ENCODE data around the gene RPS17.
"Not testable (repeated sequence)": the region's sequence is repeated elsewhere in the genome, so short reads cannot be mapped to it uniquely, and the experiment has no call there.

RPS17 gene

GRCh38 chr15:82545478-82545877 lies 5.2 kb upstream of the RPS17 start:
- no peak for DNase-seq (ENCODE audit: low read depth)

GRCh38 chr15:82545002-82545401 lies 4.7 kb upstream of the RPS17 start:
- no peak for DNase-seq (ENCODE audit: low read depth)

DNA sequence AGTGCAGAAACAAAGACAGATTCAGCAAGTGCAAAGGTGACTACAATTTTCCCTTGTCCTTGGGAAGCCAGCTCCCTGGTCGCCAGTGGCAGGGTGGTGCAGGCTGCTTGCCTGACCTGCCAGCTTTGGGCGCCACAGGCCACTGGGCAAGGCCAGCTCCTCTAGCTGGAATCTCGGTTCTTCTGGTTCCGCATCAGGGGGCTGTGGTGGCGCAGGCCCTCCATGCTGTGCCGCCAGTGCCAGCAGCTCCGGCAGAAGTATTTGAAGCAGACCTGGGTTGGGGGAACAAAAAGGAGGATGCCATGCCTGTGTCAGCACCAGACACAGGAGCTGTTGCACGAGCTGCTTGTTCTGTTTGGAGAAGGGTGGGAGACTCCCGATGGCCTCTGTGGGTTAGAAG lies 4.2 kb upstream of the RPS17 start:
- no peak for DNase-seq (ENCODE audit: low read depth)

- no peak for DNase-seq (ENCODE audit: low read depth)
Observed at GRCh38 chr15:82543160-82543559, 2.9 kb upstream of the RPS17 start.

GRCh38 chr15:82540984-82541431 lies 751 bp upstream of the RPS17 start:
- DNase-seq (ENCODE audit: low read depth), result no peak

- DNase-seq (ENCODE audit: low read depth), result no peak
Observed at GRCh38 chr15:82539691-82540054, 584 bp downstream of the RPS17 start.

DNA sequence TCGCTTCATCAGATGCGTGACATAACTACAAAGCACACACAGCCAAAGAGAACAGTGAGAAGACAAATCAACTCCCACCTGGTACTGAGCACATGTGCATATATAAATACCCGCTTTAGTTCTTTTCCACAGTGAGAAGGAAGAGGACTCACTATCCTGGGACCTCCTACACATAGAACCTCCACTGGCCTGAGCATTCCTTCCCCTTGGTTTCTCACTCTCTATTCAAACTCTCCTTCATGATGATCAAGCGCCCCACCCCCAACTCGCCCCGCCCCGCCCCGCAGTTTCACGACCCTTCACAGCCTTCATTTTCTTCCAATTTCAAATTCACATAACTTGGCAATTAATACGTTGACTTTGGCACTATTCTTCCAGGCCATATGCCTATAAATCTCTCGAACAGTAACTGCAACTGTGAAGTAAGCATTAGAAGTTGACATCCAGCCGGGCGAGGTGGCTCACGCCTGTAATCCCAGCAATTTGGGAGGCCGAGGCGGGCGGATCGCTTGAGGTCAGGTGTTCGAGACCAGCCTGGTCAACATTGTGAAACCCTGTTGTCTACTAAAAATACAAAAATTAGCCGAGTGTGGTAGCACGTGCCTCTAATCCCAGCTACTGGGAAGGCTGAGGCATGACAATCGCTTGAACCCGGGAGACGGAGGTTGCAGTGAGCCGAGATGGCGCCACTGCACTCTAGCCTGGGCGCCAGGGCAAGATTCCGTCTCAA lies 1.1 kb downstream of the RPS17 start:
- no peak for DNase-seq (ENCODE audit: low read depth)

GRCh38 chr15:82537351-82537908 lies 2.8 kb downstream of the RPS17 start:
- no peak for DNase-seq (ENCODE audit: low read depth)

DNA sequence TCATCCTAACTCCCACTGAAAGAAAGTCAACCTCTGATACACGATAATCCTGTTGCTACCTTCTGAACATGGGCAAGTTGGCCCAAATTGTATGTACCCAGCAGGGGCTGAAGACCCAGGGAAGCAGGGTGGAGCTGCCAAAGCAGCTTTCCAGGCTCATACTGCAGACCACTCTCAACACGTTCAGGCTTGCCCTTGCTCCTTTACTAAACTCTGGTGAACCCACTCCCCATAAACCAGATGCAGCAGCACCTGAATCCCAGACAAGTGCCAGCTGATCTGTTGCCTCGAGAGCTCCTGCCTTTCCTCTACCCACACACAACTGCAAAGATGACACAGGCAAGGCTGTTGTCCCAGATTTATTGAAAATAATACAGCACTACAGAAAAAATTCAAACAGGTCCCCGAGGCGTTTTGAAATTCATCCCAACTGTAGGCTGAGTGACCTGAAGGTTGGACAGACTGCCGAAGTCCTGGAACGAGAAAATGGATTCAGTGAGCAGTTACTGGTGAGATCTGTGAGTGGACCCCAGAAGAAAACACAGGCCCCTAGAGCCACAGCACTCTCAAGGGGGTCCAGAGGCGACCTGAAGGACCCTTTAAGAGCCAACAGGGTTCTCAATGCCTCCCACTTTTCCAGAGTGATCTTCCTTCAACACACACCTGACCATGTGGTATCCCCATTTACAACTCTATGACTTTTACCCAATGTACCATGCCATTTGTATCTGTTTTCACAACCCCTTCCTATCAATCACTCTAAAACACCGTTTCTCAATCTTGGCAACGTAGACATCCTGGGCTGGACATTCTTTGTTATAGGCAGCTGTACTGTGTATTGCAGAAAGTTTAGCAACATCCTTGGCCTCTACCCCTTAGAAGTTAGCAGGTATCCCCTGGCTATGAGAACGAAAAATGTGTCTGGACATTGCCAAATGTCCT lies 3.6 kb downstream of the RPS17 start:
- no peak for DNase-seq (ENCODE audit: low read depth)

DNA sequence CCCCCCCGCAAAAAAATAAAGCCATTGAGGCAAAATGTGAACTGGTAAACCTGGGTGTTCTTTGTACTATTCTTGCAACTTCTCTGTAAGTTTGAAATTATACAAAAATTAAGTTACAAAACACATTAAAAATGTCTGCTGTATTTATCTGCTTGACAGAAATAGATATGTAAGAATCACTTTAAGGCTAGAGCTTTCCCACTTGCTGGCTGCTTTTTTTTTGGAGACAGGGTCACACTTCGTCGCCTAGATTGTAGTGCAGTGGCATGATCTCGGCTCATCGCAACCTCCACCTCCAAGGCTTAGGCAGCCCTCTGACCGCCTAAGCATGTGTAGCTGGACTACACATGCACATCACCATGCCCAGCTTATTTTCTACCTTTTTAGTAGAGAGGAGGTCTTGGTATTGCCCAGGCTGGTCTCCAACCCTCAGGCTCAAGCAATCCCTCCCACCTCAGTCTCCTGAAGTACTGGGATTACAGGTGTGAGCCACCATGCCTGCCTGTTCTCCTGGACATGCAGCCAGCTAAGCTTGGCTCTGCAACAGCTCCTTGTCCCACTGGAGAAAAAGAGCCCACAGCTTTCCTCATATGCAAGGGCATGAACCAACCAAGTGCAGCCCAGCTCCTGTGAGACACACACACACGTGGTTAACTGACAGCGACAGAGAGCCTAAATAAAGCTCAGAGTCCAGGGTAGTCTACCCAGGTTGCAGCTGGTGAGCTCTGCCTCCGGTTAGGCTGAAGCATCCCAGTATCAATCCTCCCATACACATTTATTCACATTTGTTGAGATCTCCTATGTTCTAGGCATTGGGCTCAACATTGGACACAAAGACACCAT lies 4.5 kb downstream of the RPS17 start:
- no peak for DNase-seq (ENCODE audit: low read depth)

GRCh38 chr15:82535151-82535550 lies 5.1 kb downstream of the RPS17 start:
- DNase-seq (ENCODE audit: low read depth), result not testable (repeated sequence)

- DNase-seq (ENCODE audit: low read depth), result not testable (repeated sequence)
Observed at GRCh38 chr15:82534457-82534861, 5.8 kb downstream of the RPS17 start.

GRCh38 chr15:82533801-82534200 lies 6.5 kb downstream of the RPS17 start:
- no peak for DNase-seq (ENCODE audit: low read depth)

- DNase-seq (ENCODE audit: low read depth), result no peak
Observed at GRCh38 chr15:82532991-82533481, 7.2 kb downstream of the RPS17 start.

DNA sequence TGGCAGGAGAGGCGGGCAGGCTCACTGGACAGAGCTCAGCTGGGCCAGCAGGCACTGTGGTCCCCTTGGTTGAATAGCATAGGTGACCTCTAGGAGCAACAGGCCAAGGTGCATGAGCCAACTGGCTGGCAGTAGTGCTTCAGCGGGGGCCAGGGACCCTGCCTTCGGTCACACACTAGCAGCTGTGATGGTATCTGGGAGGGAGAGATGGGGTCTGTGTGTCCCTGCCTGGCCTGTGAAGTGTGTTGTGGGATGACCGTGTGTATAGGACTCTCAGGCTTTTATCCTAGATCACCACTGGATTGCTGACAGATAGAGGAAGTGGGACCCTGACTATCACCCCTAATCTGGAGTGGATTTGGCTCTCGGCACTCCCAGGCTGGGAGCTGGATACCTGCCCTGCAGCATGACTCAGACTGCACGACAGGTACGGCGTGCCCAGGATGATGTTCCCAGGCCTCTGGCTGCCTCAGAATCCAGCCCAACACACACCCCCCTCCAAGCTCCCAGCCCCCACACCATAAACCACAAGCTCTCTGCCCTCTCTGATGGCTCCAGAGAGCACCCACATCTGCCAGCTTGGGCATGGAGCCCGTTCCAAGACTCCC lies 7.8 kb downstream of the RPS17 start:
- DNase-seq (ENCODE audit: low read depth), result no peak

DNA sequence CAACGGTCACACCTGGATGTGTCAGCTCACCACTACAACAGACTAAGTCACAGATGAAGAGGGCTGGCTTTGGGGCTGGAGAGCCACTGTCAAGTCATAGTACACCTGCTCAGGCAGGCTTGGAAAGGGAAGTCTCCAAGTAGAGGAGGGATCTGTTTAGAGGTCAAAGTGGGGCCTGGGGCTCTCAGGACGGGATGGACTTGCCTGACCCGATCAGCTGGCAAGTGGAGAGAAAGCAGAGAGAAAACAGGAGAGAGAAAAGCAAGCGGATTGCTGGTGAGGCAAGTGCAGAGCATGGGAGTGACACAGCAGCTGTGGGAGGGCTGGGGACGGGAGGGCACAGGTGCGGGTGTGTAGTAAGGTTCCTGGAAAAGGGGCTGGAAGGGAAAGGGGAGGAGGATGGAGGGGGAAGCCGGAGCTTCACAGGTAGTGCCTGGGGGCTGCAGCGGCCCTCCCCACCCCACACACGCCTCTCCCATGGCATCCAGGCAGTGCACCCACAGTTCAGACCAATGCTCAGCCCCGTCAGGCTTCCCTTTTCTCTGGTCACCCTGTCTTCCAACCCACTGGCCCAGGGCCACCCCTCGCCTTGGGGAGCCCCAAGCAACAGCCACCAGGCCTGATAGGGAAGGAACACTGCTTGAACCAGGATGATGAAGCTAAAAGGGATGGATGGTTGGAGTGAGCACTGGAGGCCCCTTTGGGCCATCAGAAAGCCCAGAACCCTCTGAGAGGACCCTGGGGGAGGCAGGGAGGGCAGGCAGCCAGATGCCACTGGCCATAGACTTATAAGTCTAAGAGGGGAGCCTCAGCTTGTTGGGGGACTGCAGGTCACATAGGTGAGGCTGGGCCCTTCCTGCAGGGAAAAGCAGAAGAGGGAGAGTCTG lies 8.5 kb downstream of the RPS17 start:
- DNase-seq (ENCODE audit: low read depth), result no peak

DNA sequence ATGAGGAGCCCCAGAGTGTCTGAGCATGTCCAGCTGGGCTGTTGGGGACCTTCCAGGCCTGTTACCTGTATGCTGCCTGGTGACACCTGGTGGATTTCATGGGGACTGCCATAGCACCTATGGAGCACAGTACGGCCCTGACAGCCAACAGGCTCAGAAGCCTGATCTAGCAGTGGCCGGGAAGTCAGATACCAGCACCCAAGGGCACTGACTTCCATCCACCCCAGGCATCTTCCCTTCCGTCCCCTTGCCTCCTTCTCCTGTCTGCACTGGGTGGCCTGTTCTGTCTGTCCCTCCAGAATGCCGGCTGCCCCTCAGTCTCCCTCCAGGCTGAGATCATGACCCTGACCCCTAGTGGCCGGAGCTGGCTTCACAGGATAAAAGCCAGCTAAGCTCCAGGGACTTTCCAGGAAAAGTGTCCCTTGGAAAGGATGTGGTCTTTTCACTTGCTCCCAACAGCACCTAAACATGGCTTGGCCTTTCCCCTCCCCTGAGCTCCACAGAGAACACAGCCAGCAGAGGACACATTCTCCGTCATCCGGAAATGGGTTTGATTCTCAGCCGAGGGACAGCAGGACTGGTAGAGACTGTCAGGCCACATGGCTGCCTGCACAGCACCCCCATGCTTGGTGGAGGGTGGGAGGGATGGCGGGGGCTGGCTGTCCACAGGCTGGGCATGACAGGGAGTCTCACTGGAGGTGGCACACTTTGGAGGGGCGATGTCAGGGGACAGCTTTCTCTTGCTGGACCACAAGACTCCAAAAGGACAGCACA lies 9.5 kb downstream of the RPS17 start:
- peak; percentile 51 for DNase-seq (ENCODE audit: low read depth)

DNA sequence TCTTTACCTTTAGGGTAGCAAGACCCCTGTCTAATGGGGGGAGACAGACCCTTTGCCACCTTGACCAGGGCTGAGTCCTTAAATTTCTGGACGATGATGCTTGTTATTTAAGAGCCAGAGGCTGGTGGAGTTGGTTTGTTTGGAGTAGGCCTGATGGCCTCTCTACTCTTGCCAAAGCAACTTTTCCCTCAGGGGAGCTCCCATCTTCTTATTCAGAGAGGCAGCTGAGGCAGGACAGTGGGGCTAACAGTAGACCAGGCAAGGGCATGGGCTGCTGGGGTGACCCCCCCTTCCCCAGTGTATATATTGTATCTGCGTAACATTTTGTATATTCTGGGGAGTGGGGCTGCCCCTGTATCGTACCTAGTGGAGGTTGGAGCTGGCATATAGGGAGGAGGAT lies 10.3 kb downstream of the RPS17 start:
- no peak for DNase-seq (ENCODE audit: low read depth)

GRCh38 chr15:82513587-82513986 lies 26.7 kb downstream of the RPS17 start:
- not testable (repeated sequence) for DNase-seq (ENCODE audit: low read depth)

Measured in HS-27A (cell line).